HG03457 (cell line): ENCODE data around the gene EPS8.

Experiments used
- ATAC-seq: cut with Tn5 transposase; IDR thresholded peaks from one replicate; pipeline ENCODE4 v1.9.1; 2021; ENCODE audit warnings: moderate number of reproducible peaks; ENCODE audit not compliant: unreplicated experiment

Gene EPS8

GRCh38 chr12:15698377-15698871 lies 90.8 kb downstream of the EPS8 start:
- ATAC-seq = no peak

- no peak for ATAC-seq
These were observed 92.0 kb downstream of the EPS8 start for GRCh38 chr12:15697201-15697600.

GRCh38 chr12:15693228-15693911 lies 95.8 kb downstream of the EPS8 start:
- ATAC-seq = no peak

- no peak for ATAC-seq
These were observed 97.8 kb downstream of the EPS8 start for GRCh38 chr12:15691388-15691787.

- ATAC-seq = no peak
These were observed 98.9 kb downstream of the EPS8 start for GRCh38 chr12:15690320-15690719.

GRCh38 chr12:15689751-15690191 lies 99.4 kb downstream of the EPS8 start:
- ATAC-seq = no peak

- no peak for ATAC-seq
These were observed 100.2 kb downstream of the EPS8 start for GRCh38 chr12:15688838-15689625.

GRCh38 chr12:15688202-15688736 lies 100.9 kb downstream of the EPS8 start:
- ATAC-seq = no peak

- ATAC-seq = no peak
These were observed 101.6 kb downstream of the EPS8 start for GRCh38 chr12:15687583-15687982.

- ATAC-seq = no peak
These were observed 104.1 kb downstream of the EPS8 start for GRCh38 chr12:15684896-15685658.

GRCh38 chr12:15682826-15683225 lies 106.4 kb downstream of the EPS8 start:
- no peak for ATAC-seq

GRCh38 chr12:15679151-15679550 lies 110.0 kb downstream of the EPS8 start:
- ATAC-seq = no peak

GRCh38 chr12:15677726-15678201 lies 111.4 kb downstream of the EPS8 start:
- no peak for ATAC-seq

- no peak for ATAC-seq
These were observed 112.0 kb downstream of the EPS8 start for GRCh38 chr12:15677228-15677627.

- ATAC-seq = no peak
These were observed 116.4 kb downstream of the EPS8 start for GRCh38 chr12:15672671-15673270.

GRCh38 chr12:15670756-15671155 lies 118.4 kb downstream of the EPS8 start:
- ATAC-seq = no peak

- no peak for ATAC-seq
These were observed 119.8 kb downstream of the EPS8 start for GRCh38 chr12:15669256-15669948.

- no peak for ATAC-seq
These were observed 124.7 kb downstream of the EPS8 start for GRCh38 chr12:15664491-15664890.

GRCh38 chr12:15662983-15663659 lies 126.1 kb downstream of the EPS8 start:
- no peak for ATAC-seq
